Cardiac muscle cell (in vitro differentiated cells and primary cell): ENCODE measurements around the gene TBC1D32. TPM values are rescaled to one million over a fixed set of nuclear protein-coding genes. Genes with fewer than 3 reads are reported as not detected.

Source experiments
- DNase-seq, 2 donors: peaks; one replicate each; pipeline versions ENCODE4 v3.0.0 to v3.0.0-alpha.2; 2010 to 2017; ENCODE audit warnings: low read depth in 1 of 2, low spot score in 1 of 2
- H3K27ac ChIP-seq: fragments of 200-600 bp; sonication (generic); 2 replicates; pipeline ENCODE4 v1.5.1; 2016
- H3K27me3 ChIP-seq: fragments of 200-600 bp; sonication (generic); 2 replicates; pipeline ENCODE4 v1.6.0; 2016; ENCODE audit warnings: control low read depth
- H3K36me3 ChIP-seq: fragments of 200-600 bp; sonication (generic); 2 replicates; pipeline ENCODE4 v1.5.1; 2016; ENCODE audit warnings: control low read depth
- H3K4me1 ChIP-seq: fragments of 200-600 bp; sonication (generic); 2 replicates; pipeline ENCODE4 v1.8.1; 2017; ENCODE audit warnings: low read depth, mild to moderate bottlenecking, mixed run types
- H3K4me3 ChIP-seq: fragments of 200-600 bp; sonication (generic); 2 replicates; pipeline ENCODE4 v1.5.1; 2016; ENCODE audit warnings: mild to moderate bottlenecking
- H3K9me3 ChIP-seq: fragments of 200-600 bp; sonication (generic); 2 replicates; pipeline ENCODE4 v1.5.1; 2017; ENCODE audit warnings: low read depth, mild to moderate bottlenecking, control low read depth
- polyA plus RNA-seq: library from polyadenylated mRNA; unstranded; fragments of >200 nt; fragmentation: Nextera tagmentation; extraction: Ambion mirVana; gene quantifications from 2 replicates; pipeline ENCODE4 v1.2.1, GENCODE V29; 2016
- total RNA-seq: library from RNA; depleted of rRNA; stranded (reverse); fragments of >200 nt; gene quantifications from 2 replicates; pipeline ENCODE4 v1.2.3, GENCODE V29; 2016
- TF ChIP-seq, protein P1 (sequence below): IDR thresholded peaks from 2 replicates; pipeline ENCODE4 v1.5.1; 2012; ENCODE audit warnings: low read depth, mild to moderate bottlenecking, low read length

The TBC1D32 gene
- total and polyA plus RNA-seq, 2 experiments from 2014 or later, result 4.4 to 6.9 TPM

DNA sequence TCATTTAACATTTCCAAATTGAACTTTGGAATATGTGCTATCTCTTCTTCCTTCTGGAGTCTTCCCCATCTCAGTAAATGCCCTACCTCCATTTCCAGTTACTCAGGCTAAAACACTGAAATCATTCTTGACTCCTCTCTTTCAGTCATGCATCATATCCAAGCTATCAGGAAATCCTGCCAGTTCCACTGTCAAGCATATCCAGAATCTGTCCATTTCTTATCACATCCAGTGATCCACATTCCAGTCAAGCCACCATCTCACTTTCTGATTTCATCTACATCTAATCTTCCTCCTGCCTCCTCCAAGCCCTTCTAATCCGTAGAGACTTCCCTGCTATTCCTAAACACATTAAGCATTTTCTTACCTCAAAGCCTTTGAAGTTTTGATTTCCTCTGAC is 15.3 kb upstream of the TBC1D32 start:
- Histone ChIP-seq H3K27ac (no peak overlapping the region), H3K36me3 (no peaks in the 10 kb centered on the region), H3K9me3 (no peaks in the 10 kb centered on the region), H3K27me3 (no peaks in the 10 kb centered on the region), H3K4me3 (no peak overlapping the region), H3K4me1 (no peaks in the 10 kb centered on the region)
- TF ChIP-seq, protein P1, sequence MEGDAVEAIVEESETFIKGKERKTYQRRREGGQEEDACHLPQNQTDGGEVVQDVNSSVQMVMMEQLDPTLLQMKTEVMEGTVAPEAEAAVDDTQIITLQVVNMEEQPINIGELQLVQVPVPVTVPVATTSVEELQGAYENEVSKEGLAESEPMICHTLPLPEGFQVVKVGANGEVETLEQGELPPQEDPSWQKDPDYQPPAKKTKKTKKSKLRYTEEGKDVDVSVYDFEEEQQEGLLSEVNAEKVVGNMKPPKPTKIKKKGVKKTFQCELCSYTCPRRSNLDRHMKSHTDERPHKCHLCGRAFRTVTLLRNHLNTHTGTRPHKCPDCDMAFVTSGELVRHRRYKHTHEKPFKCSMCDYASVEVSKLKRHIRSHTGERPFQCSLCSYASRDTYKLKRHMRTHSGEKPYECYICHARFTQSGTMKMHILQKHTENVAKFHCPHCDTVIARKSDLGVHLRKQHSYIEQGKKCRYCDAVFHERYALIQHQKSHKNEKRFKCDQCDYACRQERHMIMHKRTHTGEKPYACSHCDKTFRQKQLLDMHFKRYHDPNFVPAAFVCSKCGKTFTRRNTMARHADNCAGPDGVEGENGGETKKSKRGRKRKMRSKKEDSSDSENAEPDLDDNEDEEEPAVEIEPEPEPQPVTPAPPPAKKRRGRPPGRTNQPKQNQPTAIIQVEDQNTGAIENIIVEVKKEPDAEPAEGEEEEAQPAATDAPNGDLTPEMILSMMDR, result no peak
- DNase-seq, result no peak

DNA sequence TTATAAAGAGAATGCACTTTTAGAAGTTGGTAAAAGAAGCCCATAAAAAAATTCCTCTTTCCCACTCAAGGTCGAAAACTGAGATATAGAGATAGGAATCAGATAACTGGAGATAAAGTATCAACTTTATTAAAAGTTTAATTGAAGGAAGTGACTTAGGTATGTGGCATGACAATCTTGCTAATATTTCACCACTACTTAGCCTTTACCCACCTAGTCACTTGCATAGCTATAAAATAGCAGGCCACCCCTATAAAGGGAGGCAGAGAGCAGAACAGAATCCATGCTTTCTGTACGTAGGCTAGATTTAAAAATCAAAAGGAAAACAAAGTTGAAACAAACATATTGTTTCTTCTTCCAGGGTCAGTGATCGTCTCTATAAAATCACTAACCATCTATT is 13.2 kb upstream of the TBC1D32 start:
- Histone ChIP-seq H3K4me3 (no peak overlapping the region), H3K4me1 (no peaks in the 10 kb centered on the region), H3K27me3 (no peaks in the 10 kb centered on the region), H3K27ac (no peak overlapping the region), H3K36me3 (no peaks in the 10 kb centered on the region), H3K9me3 (no peaks in the 10 kb centered on the region)
- DNase-seq, result no peak
- TF ChIP-seq, protein P1, result no peak

DNA sequence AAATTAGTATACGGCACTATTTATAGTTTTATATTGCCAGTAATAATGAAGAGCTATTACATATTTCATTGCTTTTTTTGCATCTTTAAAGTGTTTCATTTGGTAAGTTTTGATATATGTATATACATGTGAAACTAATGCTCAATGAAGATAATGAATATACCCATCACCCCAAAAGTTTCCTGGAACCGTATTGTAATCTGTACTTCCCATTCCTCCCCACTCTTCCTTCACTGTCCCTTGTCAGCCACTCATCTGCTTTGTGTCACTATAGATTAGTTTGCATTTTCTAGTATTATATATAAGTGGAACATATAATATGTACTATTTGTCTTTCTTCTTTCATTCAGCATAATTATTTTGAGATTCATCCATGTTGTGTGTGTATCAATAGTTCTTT is 10.3 kb upstream of the TBC1D32 start:
- Histone ChIP-seq H3K4me1 (no peaks in the 10 kb centered on the region), H3K27me3 (no peaks in the 10 kb centered on the region), H3K27ac (no peak overlapping the region), H3K9me3 (no peaks in the 10 kb centered on the region), H3K4me3 (no peak overlapping the region), H3K36me3 (no peaks in the 10 kb centered on the region)
- no peak for DNase-seq
- TF ChIP-seq, protein P1, result no peak

DNA sequence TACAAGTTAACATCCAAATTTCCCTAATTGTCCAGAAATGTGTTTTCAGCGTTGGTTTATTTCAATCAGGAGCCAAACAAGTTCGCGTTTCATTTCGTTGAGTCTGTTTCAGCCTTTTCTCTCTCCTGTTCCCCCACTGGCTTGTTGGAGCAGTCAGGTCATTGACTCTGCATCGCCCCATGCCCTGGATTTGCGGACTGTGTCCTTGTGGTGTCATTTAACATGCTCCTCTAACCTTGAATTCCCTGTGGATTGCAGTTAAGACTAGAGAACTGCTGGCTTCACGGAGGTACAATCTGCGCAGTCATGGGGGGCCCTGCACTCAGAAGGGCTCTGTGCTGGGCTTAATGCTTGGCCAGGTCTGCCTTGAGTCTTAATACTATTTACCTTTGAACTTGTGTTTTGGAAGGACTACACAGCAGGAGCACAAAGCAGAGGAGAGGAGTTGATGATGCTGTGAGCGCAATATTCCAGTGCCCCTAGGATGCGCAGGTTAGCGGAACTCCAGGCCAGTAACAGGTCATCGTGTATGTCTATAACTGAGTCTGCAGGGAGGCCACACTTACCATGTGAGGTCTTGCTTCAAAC is 5.5 kb upstream of the TBC1D32 start:
- H3K4me1 ChIP-seq, result no peaks in the 10 kb centered on the region
- H3K4me3 ChIP-seq, result no peak overlapping the region
- H3K27ac ChIP-seq, result no peak overlapping the region
- TF ChIP-seq, protein P1, result no peak
- H3K27me3 ChIP-seq, result no peaks in the 10 kb centered on the region
- H3K9me3 ChIP-seq, result no peaks in the 10 kb centered on the region
- DNase-seq, result no peak
- no peaks in the 10 kb centered on the region for H3K36me3 ChIP-seq

DNA sequence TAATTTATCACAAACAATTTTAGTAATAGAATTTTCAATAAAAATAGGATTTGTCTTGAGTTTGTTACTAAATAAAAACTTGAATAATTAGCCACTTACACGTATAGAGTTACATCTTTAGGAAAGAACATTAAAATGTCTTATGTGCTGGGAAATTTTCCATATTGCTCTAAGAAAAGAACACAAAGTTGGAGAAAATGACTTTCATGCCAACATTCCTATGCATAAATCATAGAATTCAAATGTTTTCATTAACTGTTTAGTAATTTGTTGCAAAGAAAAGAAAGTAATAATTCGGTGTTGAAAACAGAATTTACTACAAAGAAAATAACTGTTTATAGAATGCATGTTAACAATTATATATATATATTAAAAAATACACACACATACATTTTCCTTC is 4.7 kb upstream of the TBC1D32 start:
- Histone ChIP-seq H3K9me3 (no peaks in the 10 kb centered on the region), H3K27ac (no peak overlapping the region), H3K4me1 (no peaks in the 10 kb centered on the region), H3K27me3 (no peaks in the 10 kb centered on the region), H3K4me3 (no peak overlapping the region), H3K36me3 (no peaks in the 10 kb centered on the region)
- TF ChIP-seq, protein P1, result no peak
- DNase-seq, result no peak
